Adrenal gland (tissue), 12 donors: Measurements from ENCODE around the gene TTF2. TPM values are rescaled to one million over a fixed set of nuclear protein-coding genes. Genes with fewer than 3 reads are reported as not detected.
"Not testable (repeated sequence)": the region's sequence is repeated elsewhere in the genome, so short reads cannot be mapped to it uniquely, and the experiment has no call there.

Source experiments
- DNase-seq, 7 donors: peaks; one replicate each; pipeline ENCODE4 v3.0.0-alpha.2; 2019 to 2020
- H3K27ac ChIP-seq, 5 donors: fragments of 200-600 bp; sonication (generic) in 4 of 5; 1 replicate in 3 of 5; 2 replicates in 2 of 5; pipeline versions ENCODE4 v1.5.1 to v1.8.0; 2016 to 2020; ENCODE audit warnings: mild to moderate bottlenecking in 1 of 5
- H3K27me3 ChIP-seq: fragments of 200-600 bp; 2 replicates; pipeline ENCODE4 v1.8.0; 2021
- H3K36me3 ChIP-seq, 2 donors: fragments of 200-600 bp; replicated peaks in 1 of 2; 1 replicate in 1 of 2; 2 replicates in 1 of 2; pipeline versions ENCODE4 v1.5.1 to v1.8.0; 2018 to 2022
- H3K4me1 ChIP-seq, 2 donors: fragments of 200-600 bp; replicated peaks in 1 of 2; 1 replicate in 1 of 2; 2 replicates in 1 of 2; pipeline versions ENCODE4 v1.5.1 to v1.8.0; 2018 to 2021
- H3K4me3 ChIP-seq, 4 donors: fragments of 200-600 bp; sonication (generic) in 3 of 4; one replicate each; pipeline ENCODE4 v1.5.1; 2016 to 2018
- H3K9me3 ChIP-seq, 3 donors: fragments of 200-600 bp; sonication (generic) in 1 of 3; replicated peaks in 1 of 3; 1 replicate in 2 of 3; 2 replicates in 1 of 3; pipeline versions ENCODE4 v1.5.1 to v1.8.0; 2016 to 2021
- POLR2A ChIP-seq, 2 donors: fragments of 450-650 bp; IDR thresholded peaks; one replicate each; pipeline ENCODE4 v1.6.1; 2017; ENCODE audit warnings: antibody characterized with exemption in 2 of 2, mild to moderate bottlenecking in 2 of 2, moderate library complexity in 1 of 2
- WGBS, 4 donors: extraction: QIAGEN DNeasy Blood & Tissue Kit in 2 of 4; methylation state at CpG; one replicate each; pipeline versions ENCODE4 v1.1.5 to v1.1.7; 2013 to 2017; 5-methylcytosine and 5-hydroxymethylcytosine counted together
- intact Hi-C, 2 donors: fragments of 100-400 bp; cut with DNase I; formaldehyde crosslinking; loops; one replicate each; pipeline versions ENCODE4 v1.14.1 to v1.15.0; 2022 to 2023
- polyA plus RNA-seq, 3 donors: library from polyadenylated mRNA; stranded (reverse); fragments of 200-250 nt in 2 of 3; fragments of 350-450 nt in 1 of 3; fragmentation: Illumina TruSeq in 1 of 3; extraction: RNeasy Lipid Tissue Mini Kit (QIAGEN cat#74804) in 1 of 3; gene quantifications; one replicate each; pipeline ENCODE4 v1.2.3, GENCODE V29; 2013 to 2014
- total RNA-seq, 9 donors: library from RNA; depleted of rRNA in 4 of 9; stranded (reverse); fragments of >200 nt in 4 of 9; fragments of 120-200 nt in 1 of 9; fragmentation: NEBNext Ultra II Directional in 1 of 9; extraction: Animal tissue kit (Norgen Biotek cat#: 25700) in 1 of 9; gene quantifications; one replicate each; pipeline versions ENCODE4 v1.1.0 to v1.2.4, GENCODE V29; 2013 to 2023
- TF ChIP-seq, protein P1 (sequence below), 6 experiments: fragments of 450-650 bp in 4 of 6; fragments of 200-600 bp in 2 of 6; sonication (generic) in 1 of 6; IDR thresholded peaks; 1 replicate in 5 of 6; 2 replicates in 1 of 6; pipeline versions ENCODE4 v1.5.1 to v1.8.0; 2016 to 2021; ENCODE audit warnings: antibody characterized with exemption in 6 of 6, mild to moderate bottlenecking in 2 of 6, moderate library complexity in 1 of 6
- donor health status: healthy with polysubstance abuse.
- donor health status: Bipolar disorder and iron deficiency.
- donor health status: DM: yes; HTN: yes; CAD: no.
- donor health status: DM: no; HTN: no; CAD: no.
- donor health status: DM: no; HTN: no; CAD: no.
- donor health status: DM: yes; HTN: yes; CAD: no.

TTF2 gene
- total and polyA plus RNA-seq, 12 donors = 3.5 to 28.2 (median 19.2) TPM

DNA sequence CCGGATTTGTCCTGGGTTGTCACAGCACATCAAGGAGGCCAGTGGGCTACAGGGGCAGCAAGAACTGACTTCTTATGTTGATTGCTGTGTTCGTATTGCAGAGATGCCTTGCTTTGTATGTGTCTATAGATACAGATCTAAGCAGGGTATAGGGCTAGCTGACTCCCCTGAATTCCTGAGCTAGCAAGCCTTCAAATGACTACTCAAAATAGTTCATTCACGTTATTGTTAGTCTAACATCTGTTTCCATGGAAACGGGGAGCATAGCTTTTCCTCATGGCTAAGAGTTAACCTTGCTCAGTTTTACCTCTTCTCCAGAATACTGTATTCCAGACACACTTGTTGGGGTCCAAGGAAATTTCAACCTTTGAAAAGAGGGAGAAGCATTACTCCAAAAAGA is 37.3 kb downstream of the TTF2 start:
- H3K4me1 ChIP-seq = peaks cover 17 to 18% of the 10 kb centered on the region in 2 donors
- no peaks in the 10 kb centered on the region for H3K9me3 ChIP-seq

GRCh38 chr1:117098287-117098890 is 38.3 kb downstream of the TTF2 start:
- H3K27ac ChIP-seq = no peak overlapping the region
- no peak overlapping the region for H3K4me3 ChIP-seq
- DNase-seq = no peak
- H3K27me3 ChIP-seq = no peaks in the 10 kb centered on the region
- TF ChIP-seq, protein P1, sequence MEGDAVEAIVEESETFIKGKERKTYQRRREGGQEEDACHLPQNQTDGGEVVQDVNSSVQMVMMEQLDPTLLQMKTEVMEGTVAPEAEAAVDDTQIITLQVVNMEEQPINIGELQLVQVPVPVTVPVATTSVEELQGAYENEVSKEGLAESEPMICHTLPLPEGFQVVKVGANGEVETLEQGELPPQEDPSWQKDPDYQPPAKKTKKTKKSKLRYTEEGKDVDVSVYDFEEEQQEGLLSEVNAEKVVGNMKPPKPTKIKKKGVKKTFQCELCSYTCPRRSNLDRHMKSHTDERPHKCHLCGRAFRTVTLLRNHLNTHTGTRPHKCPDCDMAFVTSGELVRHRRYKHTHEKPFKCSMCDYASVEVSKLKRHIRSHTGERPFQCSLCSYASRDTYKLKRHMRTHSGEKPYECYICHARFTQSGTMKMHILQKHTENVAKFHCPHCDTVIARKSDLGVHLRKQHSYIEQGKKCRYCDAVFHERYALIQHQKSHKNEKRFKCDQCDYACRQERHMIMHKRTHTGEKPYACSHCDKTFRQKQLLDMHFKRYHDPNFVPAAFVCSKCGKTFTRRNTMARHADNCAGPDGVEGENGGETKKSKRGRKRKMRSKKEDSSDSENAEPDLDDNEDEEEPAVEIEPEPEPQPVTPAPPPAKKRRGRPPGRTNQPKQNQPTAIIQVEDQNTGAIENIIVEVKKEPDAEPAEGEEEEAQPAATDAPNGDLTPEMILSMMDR (IDR thresholded peaks at IDR 0.05) = no peak
- TF ChIP-seq POLR2A (IDR thresholded peaks at IDR 0.05) = no peak
- H3K4me1 ChIP-seq = peaks cover 8 to 10% of the 10 kb centered on the region in 2 donors
- no peaks in the 10 kb centered on the region for H3K36me3 ChIP-seq
- H3K9me3 ChIP-seq = no peaks in the 10 kb centered on the region
- intact Hi-C loops = no loop called here
- WGBS, 4 donors = 61 to 75% (median 71%) methylated on average over 4 of the region's 4 CpGs

More for the DNA sequence above, 37.3 kb downstream of the TTF2 start:
- no peak overlapping the region for H3K4me3 ChIP-seq
- H3K36me3 ChIP-seq = no peaks in the 10 kb centered on the region
- no peak overlapping the region for H3K27ac ChIP-seq
- TF ChIP-seq, protein P1 (IDR thresholded peaks at IDR 0.05) = no peak
- TF ChIP-seq POLR2A (IDR thresholded peaks at IDR 0.05) = no peak
- intact Hi-C loops = no loop called here
- no peaks in the 10 kb centered on the region for H3K27me3 ChIP-seq
- no peak for DNase-seq
- WGBS, 4 donors = 79 to 87% (median 84%) methylated on average over 4 of the region's 4 CpGs

DNA sequence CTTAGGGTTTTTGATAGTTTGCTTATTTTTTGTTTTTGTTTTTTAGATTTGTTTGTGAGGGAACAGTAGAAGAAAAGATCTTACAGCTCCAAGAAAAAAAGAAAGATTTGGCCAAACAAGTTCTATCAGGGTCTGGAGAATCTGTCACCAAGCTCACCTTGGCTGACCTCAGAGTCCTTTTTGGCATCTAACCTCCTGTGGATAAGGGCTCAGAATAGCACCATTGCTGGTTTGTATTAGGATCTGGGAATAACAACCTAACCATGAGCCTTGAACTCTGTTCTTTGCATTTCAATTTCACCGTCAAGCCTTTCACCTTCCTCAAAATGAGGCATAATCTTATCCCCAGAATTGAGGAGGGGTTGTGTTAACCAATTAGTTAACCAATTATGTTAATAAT is 41.2 kb downstream of the TTF2 start:
- no peak for DNase-seq
- no peaks in the 10 kb centered on the region for H3K27me3 ChIP-seq
- intact Hi-C loops = no loop called here
- no peak overlapping the region for H3K27ac ChIP-seq
- no peaks in the 10 kb centered on the region for H3K9me3 ChIP-seq
- TF ChIP-seq POLR2A (IDR thresholded peaks at IDR 0.05) = no peak
- TF ChIP-seq, protein P1 (IDR thresholded peaks at IDR 0.05) = no peak
- H3K36me3 ChIP-seq = no peaks in the 10 kb centered on the region
- H3K4me1 ChIP-seq = no peaks in the 10 kb centered on the region
- 78 to 91% (median 85%) methylated on average over 1 of the region's 1 CpG for WGBS, 4 donors
- H3K4me3 ChIP-seq = no peak overlapping the region

DNA sequence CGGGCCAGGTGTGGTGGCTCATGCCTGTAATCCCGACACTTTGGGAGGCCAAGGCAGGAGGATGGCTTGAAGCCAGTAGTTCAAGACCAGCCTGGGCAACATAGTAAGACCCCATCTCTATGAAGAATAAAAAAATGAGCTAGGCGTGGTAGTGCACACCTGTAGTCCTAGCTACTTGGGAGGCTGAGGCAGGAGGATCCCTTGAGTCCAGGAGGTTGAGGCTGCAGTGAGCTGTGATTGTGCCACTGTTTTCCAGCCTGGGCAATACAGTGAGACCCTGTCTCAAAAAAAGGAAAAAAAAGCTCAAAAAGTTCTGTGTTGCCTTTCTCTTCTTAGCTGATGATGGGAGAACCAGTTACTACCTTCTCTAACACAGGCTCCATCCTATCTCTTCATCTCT is 41.7 kb downstream of the TTF2 start:
- H3K4me3 ChIP-seq, H3K36me3 ChIP-seq, H3K27ac ChIP-seq, H3K27me3 ChIP-seq, DNase-seq, H3K4me1 ChIP-seq, H3K9me3 ChIP-seq, intact Hi-C loops: not testable (repeated sequence)
- WGBS, 4 donors = 95 to 100% (median 97%) methylated on average over 3 of the region's 3 CpGs

DNA sequence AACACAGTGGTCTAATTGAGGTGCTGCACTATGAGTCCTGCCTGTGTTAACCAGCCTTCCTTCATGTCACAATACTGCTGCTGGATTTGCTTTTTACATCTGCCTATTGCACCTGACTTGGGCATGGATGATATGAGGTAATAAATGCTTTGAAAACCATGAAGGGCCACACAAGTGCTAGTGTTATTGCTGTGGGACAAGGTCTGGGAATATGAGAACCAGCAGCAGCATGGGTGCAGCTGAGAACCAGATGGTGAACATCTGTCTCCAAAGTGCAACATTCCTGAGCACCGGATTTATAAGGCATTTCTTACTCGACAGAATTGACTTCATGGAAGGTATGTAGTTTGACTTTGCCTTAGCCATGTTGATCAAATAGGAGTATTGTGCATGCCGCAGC is 44.9 kb downstream of the TTF2 start:
- Histone ChIP-seq H3K27ac (no peak overlapping the region), H3K27me3 (no peaks in the 10 kb centered on the region), H3K4me3 (no peak overlapping the region), H3K4me1 (no peaks in the 10 kb centered on the region), H3K36me3 (no peaks in the 10 kb centered on the region), H3K9me3 (no peaks in the 10 kb centered on the region)
- TF ChIP-seq POLR2A (IDR thresholded peaks at IDR 0.05) = no peak
- TF ChIP-seq, protein P1 (IDR thresholded peaks at IDR 0.05) = no peak
- no peak for DNase-seq
- WGBS, 4 donors = 77 to 86% (median 82%) methylated on average over 3 of the region's 3 CpGs
- intact Hi-C loops = no loop called here
